GM21619 (cell line): ENCODE measurements around the gene OVCA2.

Experiments
- ATAC-seq: cut with Tn5 transposase; IDR thresholded peaks from one replicate; pipeline ENCODE4 v1.9.1; 2021; ENCODE audit not compliant: unreplicated experiment

The OVCA2 gene

DNA sequence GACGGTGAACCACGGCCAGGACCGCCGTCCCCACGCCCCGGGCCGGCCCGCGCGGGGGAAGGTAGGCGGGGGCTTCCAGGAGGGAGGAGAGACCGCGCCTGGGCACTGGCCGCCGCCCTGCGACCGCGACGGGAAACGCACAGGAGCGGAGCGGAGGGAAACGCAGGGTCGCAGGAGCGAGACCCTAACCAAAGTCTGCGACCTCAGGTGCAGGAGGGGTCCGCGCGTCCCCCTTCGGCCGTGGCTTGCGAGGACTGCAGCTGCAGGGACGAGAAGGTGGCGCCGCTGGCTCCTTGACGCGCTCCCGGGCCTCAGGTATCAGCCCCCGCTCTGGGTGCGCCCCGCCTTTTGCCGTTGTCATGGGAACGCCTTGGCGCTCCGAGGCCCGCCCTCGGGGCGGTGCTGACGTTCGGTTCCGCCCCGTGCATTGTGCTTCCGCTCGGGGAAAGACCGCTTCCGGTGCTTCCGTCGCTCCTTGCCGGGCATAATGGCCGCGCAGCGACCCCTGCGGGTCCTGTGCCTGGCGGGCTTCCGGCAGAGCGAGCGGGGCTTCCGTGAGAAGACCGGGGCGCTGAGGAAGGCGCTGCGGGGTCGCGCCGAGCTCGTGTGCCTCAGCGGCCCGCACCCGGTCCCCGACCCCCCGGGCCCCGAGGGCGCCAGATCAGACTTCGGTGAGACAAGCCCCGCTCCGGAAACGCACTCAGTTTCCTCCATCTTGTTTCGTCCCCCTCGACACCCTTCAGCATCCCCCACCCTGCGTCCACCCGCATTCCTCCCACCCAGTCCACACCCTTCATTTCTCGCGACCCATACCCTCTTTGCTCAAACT is at the start of gene OVCA2:
Gene OVCA2 (plus strand): TSS at position 462 of the 829 bp plus-strand sequence. CDS start 26 bp downstream, at position 488.
- ATAC-seq: peak; percentile 89

GRCh38 chr17:1992541-1992940 is 49.3 kb upstream of the OVCA2 start:
- ATAC-seq: no peak

DNA sequence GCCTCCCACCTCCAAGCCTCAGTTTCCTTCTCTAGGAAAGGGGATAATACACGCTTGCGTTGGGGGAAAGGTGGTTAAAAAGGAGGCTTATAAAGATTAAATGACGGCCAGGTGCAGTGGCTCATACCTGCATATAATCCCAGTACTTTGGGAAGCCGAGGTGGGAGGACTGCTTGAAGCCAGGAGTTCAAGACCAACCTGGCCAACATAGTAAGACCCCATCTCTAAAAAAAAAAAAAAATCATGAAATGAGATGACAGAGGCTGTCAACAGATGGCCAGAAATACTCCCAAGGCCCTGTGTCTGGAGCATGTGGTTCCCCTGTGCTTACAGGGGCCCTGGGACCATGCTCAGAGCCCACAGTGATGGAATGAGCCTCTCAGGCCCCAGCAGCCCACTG is 47.1 kb upstream of the OVCA2 start:
- ATAC-seq: no peak

- ATAC-seq: no peak
These were observed 46.4 kb upstream of the OVCA2 start for GRCh38 chr17:1995321-1995892.

DNA sequence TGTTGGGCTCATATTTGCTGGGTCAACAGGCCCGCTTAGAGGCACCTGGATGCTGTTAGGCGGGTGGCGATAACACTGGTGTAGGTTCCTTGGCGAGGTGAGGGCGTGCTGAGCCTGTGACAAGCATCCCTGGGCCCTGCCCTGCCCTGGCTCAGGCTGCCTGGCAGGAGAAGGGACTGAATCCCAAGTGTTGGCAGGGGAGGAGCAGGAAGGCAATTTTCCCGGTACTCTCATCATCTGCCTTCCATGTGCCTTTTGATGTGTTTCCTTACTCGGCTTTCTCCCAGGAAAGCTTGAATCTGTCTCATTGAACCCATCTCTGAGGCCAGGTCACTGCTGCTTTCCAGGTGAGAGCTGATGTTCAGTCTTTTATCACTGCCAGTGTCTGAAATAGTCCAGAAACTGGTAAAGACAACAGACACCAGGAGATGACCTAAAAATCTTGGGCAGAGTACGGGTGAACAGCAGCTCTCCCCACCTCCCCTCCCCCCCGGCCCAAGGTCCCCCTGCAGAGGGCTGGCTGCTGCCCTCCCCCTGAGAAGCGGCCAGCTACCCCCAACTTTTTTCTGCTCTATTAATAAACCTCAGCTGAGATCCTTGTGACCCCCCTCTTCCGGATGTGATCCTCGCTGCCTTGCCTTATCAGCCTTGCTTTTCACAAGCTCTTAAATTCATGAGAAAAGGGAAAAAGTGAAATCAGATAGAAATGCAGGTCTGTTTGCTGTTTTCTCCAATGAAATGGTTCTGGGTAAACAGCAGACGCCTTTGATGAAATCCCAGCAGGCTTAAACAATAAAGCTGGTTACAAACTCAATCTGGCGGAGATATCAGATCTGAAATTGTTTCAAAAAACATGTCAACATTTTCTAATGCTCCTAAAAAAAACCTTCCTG is 45.7 kb upstream of the OVCA2 start:
- ATAC-seq: no peak

DNA sequence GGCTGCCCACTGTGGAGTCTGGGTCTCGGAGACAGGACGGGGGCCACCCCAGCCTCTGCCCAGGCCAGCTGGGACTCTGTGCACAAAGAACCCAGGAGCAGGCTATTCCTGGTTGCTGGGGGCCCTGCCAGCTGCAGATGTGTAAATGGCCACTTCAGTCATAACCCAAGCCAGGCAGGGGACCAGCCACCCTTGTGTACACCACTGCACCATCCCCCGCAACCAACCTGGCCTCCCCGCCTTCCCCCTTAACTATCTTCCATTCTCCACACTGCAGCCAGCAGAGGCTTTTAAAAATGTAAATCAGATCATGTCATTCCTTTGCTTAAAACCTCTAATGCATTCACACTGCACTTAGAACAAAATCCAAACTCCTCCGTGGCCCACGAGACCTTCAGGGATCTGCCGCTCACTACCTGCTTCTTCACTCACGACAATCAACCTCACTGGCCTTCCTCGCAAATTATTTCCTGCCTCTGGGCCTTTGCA is 45.0 kb upstream of the OVCA2 start:
- ATAC-seq: no peak

GRCh38 chr17:1997289-1997926 is 44.4 kb upstream of the OVCA2 start:
- ATAC-seq: no peak

- no peak for ATAC-seq
These were observed 43.7 kb upstream of the OVCA2 start for GRCh38 chr17:1997927-1998742.

DNA sequence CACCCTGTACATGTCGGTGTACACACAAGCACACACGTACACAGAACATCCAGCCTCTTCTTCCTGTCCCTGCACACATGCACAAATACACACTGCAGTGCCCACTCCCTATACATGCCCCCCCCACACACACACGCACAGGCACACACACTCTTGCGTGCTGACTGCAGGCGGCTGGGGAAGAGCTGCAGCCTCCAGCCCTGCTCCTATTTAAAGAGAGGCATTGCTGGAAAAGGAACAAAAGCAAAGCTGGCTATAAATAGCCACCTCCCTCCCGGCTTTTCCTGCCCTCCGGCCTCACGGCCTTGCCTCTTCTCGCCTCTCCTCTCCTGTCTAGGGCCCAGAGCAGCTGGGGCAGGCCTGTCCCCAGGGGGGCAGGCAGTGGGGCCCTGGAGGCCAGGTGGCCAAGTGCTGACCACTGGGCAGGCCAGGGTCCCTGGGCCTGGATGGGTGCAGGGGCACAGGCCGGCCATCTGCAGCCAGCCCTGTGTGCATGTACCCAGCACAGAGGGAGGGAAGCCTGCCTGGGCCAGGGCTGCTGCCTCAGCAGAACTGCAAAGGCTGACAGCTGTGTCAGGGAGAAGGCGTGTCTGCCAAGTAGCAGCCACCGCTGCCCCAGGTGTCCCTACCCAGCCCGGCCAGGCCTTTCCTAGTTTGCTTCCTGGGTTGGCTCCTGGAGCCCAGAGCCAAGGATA is 42.1 kb upstream of the OVCA2 start:
- ATAC-seq: no peak

DNA sequence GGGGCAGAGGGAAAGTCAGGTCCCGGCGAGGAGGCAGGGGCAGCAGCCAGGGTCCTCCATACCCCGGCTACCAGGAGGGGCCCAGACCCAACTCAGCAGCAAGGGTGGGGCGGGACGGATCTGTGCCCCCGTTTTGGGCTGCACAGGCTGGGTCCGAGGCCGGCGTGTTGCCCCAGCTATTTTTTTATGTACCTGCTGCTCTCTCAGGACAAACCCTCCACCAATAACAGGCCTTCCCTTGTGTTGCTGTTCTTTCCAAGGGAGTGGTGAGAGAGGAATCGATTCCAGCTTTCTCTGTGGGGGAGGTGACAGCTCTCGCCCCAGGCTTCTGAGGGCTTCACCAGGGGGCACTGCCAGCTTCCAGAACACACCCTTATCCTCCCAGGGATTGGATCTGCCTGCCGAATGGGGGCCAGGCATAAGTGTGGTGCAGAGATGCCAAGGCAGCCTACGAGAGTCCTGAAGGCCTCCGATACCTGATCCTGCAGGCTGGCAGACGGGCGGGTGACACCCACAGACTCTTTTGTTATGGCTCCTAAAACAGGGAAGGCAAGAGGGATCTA is 39.0 kb upstream of the OVCA2 start:
- no peak for ATAC-seq

GRCh38 chr17:2003525-2003924 is 38.3 kb upstream of the OVCA2 start:
- ATAC-seq: no peak

DNA sequence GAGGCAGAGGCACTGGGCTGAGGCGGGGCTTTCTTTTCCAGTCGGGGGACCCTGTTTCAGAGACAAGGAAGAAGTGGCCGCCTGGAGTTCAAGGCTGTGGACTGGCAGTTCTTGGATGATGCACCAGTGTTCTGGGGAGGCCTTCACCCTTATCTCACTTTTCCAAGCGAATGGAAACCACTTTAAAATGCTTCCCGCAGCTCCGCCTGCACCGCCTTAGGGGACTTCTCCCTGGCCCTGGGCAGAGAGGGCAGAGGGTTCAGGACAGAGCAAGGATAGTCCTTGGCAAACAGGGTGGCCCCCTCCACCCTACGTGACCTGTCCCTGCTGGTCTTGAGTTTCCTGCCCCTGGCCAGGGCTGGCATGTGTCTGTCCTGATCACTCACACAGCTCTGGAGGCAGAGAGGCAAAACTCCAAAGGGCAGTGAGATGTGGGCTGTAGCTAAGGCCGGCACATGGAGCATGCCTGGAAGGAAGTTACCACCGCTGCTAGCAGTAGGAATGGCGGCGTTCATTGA is 37.3 kb upstream of the OVCA2 start:
- ATAC-seq: no peak

GRCh38 chr17:2008332-2009126 is 33.3 kb upstream of the OVCA2 start:
- no peak for ATAC-seq

- ATAC-seq: no peak
These were observed 32.1 kb upstream of the OVCA2 start for GRCh38 chr17:2009737-2010136.

GRCh38 chr17:2011411-2012371 is 30.1 kb upstream of the OVCA2 start:
- no peak for ATAC-seq

GRCh38 chr17:2012499-2012898 is 29.3 kb upstream of the OVCA2 start:
- no peak for ATAC-seq
